GM13976 (cell line): ENCODE measurements around the gene MRPL1.

Source experiments
- DNase-seq: peaks from one replicate; pipeline ENCODE4 v3.0.0; 2012; ENCODE audit warnings: low spot score
- in situ Hi-C: fragments of 300-500 bp; cut with MboI; formaldehyde crosslinking; loops from one replicate; pipeline ENCODE4 v1.12.0; 2022; ENCODE audit warnings: low sequenced_read_pairs, mixed read lengths, inconsistent platforms; ENCODE audit not compliant: unreplicated experiment
- TF ChIP-seq, protein P1 (sequence below): IDR thresholded peaks from 2 replicates; pipeline ENCODE4 v1.5.1; 2012; ENCODE audit warnings: borderline replicate concordance, mild to moderate bottlenecking; ENCODE audit not compliant: insufficient read depth; ENCODE audit errors: extremely low read depth, missing control alignments, control extremely low read depth

Gene MRPL1

DNA sequence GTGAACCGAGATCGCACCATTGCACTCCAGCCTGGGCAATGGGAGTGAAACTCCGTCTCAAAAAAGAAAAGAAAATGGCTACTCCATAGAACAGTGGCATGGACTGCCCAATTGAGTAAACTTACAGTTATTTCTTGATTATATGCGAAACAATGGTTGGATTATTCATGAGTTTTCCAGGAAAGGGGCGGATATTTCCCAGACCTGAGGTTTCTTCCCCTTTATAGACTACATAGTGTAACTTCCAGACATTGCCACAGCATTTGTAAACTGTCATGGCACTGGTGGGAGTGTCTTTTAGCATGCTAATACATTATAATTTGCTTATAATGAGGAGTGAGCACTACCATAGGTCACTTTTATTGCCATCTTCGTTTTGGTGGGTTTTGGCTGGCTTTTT is 14.1 kb upstream of the MRPL1 start:
- TF ChIP-seq, protein P1, sequence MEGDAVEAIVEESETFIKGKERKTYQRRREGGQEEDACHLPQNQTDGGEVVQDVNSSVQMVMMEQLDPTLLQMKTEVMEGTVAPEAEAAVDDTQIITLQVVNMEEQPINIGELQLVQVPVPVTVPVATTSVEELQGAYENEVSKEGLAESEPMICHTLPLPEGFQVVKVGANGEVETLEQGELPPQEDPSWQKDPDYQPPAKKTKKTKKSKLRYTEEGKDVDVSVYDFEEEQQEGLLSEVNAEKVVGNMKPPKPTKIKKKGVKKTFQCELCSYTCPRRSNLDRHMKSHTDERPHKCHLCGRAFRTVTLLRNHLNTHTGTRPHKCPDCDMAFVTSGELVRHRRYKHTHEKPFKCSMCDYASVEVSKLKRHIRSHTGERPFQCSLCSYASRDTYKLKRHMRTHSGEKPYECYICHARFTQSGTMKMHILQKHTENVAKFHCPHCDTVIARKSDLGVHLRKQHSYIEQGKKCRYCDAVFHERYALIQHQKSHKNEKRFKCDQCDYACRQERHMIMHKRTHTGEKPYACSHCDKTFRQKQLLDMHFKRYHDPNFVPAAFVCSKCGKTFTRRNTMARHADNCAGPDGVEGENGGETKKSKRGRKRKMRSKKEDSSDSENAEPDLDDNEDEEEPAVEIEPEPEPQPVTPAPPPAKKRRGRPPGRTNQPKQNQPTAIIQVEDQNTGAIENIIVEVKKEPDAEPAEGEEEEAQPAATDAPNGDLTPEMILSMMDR, result no peak
- DNase-seq, result no peak
- in situ Hi-C loops, result no loop called here

DNA sequence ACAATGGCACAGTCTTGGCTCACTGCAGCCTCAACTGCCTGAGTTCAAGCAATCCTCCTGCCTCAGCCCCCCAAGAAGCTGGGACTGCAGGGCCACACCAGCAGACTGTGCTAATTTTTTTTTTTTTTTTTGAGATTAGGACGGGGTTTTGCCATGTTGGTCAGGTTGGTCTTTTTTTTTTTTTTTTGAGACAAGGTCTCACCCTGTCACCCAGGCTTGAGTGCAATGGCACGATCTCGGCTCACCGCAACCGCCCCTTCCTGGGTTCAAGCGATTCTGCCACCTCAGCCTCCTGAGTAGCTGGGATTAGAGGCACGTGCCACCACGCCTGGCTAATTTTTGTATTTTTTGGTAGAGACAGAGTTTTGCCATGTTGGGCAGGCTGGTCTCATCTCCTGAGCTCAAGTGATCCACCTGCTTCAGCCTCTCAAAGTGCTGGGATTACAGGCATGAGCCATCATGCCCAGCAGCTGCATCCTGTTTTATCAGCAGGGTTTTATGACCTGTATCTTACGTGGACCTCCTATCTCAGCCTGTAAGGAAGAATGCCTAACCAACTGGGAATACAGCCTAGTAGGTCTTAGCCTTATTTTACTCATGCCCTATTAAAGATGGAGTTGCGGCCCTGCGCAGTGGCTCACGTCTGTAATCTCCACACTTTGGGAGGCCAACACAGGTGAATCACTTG is 13.2 kb upstream of the MRPL1 start:
- in situ Hi-C loops, result no loop called here
- TF ChIP-seq, protein P1, result no peak
- no peak for DNase-seq

DNA sequence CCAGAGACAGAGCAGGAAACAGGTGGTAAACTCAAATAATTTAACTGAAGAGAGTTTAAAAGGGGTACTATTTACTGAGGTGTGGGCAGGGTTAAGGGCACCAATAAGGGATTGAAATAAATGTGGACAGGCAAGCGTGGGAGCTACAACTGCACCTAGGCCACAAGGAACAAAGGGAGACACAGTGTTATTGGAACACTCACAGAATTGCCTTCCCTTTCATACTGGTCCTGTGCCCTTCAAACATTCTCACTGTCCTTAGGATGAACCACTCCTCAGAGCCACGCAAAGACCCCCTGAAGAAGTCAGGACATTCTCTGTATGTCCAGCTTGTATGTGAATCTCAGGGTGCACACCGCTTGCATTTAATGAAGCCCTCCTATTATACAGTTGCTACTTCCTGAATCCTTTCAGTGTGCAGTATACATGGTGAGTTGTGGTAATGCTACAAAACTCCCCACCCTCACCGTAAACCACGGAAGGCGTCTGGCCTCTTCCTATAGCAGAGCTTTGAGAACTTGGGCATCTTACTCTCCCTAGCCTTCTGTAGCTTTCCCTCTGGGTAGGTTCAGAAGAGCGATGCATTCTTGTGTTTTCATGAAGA is 9.6 kb upstream of the MRPL1 start:
- in situ Hi-C loops, result no loop called here
- DNase-seq, result peak; percentile 63
- TF ChIP-seq, protein P1, result no peak

DNA sequence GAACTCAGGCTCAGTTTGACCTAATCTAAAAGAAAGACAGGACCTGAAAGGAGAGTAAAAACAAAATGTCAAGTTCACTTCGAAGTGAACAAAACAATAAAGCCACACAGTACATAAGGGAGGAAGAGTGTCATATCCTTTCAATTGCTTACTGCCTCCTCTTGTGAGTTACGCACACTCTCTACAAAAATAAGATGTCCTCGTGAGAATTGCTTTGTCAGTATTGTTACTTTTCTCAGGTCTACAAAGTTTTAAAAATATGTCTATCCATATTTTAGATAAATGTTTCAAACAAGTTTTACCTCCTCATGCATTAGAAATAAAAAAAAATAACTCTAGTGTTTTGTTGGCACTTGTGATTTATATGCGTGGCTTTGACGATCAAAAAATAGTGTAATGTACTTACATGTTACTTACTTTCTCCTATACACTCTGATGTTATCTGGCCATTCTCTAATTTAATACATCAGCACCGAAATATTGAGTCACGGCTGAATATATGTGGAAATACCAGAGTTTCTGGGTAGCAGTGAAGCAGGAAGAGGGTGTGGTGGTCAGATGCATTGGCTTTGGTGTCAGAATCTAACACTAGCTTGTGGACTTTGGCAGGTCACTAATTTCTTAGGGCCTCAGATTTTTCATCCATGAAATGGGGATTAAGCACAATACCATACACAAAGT is 8.1 kb upstream of the MRPL1 start:
- in situ Hi-C loops, result no loop called here
- no peak for DNase-seq
- TF ChIP-seq, protein P1, result no peak

DNA sequence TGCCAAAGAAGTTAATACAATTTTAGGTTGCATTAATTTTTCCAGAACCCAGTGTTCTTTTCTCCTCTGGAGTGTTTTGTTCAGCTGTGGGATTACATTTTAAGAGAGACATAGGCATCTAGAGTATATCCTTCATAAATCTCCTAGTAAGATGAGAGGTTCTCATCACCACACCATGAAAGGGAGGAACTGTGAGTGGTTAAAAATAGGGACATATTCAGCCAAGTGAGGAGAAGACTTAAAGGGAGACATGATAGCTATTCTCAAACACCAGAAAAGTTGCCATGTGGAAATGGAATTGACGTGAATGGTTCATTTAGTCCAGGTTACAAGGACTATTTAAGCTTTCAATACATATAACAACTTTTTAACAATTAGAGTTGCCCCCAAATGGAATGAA is 6.5 kb upstream of the MRPL1 start:
- DNase-seq, result no peak
- in situ Hi-C loops, result no loop called here
- TF ChIP-seq, protein P1, result no peak

DNA sequence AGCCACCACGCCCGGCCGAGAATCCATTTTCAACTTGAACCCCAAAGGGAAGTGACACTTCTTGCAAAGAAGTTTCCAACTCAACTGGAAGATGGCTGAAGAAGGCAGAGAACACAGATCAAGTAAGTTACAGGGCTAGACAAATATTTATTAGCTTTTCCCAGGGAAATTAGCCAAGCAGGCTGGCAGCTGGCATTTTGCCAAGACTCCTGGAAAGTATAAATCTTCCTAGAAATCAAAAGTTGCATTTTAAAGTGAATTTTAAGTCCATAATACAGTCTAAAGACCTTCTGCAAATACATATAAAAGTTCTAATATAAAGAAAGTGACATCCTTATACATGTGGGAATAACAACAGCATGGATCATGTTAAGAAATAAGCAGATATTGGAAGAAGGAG is 3.4 kb upstream of the MRPL1 start:
- TF ChIP-seq, protein P1, result no peak
- no peak for DNase-seq
- in situ Hi-C loops, result no loop called here
